ENCODE measurements around the gene STAT2.

The STAT2 gene

GRCh38 chr12:56362130-56363059 lies 2.5 kb upstream of the STAT2 start, which contains the start of gene APOF:
Gene APOF, minus strand, starts transcription at chr12:56362857. Its CDS starts 112 bp downstream, at chr12:56362745.
- TF ChIP-seq, protein P1, sequence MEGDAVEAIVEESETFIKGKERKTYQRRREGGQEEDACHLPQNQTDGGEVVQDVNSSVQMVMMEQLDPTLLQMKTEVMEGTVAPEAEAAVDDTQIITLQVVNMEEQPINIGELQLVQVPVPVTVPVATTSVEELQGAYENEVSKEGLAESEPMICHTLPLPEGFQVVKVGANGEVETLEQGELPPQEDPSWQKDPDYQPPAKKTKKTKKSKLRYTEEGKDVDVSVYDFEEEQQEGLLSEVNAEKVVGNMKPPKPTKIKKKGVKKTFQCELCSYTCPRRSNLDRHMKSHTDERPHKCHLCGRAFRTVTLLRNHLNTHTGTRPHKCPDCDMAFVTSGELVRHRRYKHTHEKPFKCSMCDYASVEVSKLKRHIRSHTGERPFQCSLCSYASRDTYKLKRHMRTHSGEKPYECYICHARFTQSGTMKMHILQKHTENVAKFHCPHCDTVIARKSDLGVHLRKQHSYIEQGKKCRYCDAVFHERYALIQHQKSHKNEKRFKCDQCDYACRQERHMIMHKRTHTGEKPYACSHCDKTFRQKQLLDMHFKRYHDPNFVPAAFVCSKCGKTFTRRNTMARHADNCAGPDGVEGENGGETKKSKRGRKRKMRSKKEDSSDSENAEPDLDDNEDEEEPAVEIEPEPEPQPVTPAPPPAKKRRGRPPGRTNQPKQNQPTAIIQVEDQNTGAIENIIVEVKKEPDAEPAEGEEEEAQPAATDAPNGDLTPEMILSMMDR (conservative IDR thresholded peaks at IDR 0.05; ENCODE audit: low read depth): no peak
- CTCF ChIA-PET: no interaction called here
- POLR2A ChIA-PET (ENCODE audit: low non-redundant PET): no interaction called here

GRCh38 chr12:56361487-56362129 lies 1.7 kb upstream of the STAT2 start:
- CTCF ChIA-PET: interaction anchor here (0.6 kb wide), 1 partner anchor 156 kb away, joined by 3 read pairs; no protein-coding TSS in a partner anchor
- TF ChIP-seq, protein P1 (conservative IDR thresholded peaks at IDR 0.05; ENCODE audit: low read depth): no peak
- no peak overlapping the region for H3K27ac ChIP-seq
- POLR2A ChIA-PET (ENCODE audit: low non-redundant PET): interaction anchor here (0.8 to 1.0 kb wide), 2 partner anchors 11 to 26 kb away, joined by 3 read pairs; no protein-coding TSS in a partner anchor
- DNase-seq (ENCODE audit: low spot score): no peak

More at GRCh38 chr12:56362130-56363059, 2.5 kb upstream of the STAT2 start, which contains the start of gene APOF:
- DNase-seq (ENCODE audit: low spot score): no peak
- no peak within 1 kb of the TSS for H3K27ac ChIP-seq

DNA sequence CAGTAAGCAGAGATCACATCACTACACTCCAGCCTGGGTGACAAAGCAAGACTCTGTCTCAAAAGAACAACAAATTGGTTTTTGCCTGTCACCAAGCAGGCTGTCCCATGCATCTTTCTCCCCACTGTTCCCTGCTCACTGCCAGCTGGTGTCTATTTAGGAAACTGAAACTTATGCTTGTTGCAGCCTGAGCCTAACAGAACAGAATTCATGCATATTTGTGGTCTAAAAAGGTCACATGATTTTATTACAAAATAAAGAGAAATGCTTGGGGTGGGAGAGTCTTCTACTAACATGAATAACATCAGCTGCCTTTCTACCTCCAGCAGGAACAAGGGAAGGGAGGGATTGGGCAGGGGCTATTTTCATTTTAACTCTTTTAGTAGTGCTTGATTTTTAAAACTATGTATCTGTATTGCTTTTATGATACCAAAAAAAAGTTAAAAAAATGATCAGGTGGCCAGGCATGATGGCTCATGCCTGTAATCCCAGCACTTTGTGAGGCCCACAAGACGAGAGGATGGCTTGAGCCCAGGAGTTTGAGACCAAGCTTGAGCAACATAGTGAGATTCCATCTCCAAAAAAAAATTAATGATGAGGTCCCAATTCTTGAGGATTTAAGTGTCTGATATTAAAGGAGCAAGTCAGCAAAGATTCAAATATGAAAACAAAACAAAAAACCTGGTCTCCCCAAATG lies 923 bp downstream of the STAT2 start:
- H3K27ac ChIP-seq: peak overlapping the region; percentile 69
- ChIA-PET CTCF (interaction anchor here (0.7 to 1.3 kb wide), 3 partner anchors 105 to 299 kb away, joined by 3 to 5 read pairs (median 4); no protein-coding TSS in a partner anchor), POLR2A (ENCODE audit: low non-redundant PET) (interaction anchor here (0.6 to 1.3 kb wide), 3 partner anchors 38 to 231 kb away, joined by 3 to 5 read pairs (median 4); partner anchors contain the start of genes ESYT1 and TIMELESS)
- TF ChIP-seq, protein P1 (conservative IDR thresholded peaks at IDR 0.05; ENCODE audit: low read depth): no peak
- DNase-seq (ENCODE audit: low spot score): peak; percentile 36

DNA sequence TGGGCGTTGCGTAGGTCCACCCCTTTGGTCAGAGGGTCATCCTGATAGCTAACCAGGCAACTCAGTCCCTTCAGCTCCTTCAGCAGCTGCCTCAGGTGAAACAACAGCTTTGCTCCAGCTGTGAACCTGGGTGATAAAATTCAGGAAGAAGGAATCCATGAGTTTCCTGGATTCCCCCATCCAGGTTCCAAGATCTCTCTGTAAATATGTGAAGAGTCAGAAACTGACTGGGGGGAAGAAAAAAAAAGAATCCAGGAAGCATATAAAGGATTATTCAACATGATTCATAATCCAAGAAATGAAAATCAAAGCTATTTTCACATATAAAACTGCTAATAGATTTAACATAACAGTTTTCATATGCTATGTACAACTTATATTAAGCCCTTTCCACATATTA lies 8.6 kb downstream of the STAT2 start:
- H3K27ac ChIP-seq: no peak overlapping the region
- POLR2A ChIA-PET (ENCODE audit: low non-redundant PET): interaction anchor here (0.6 to 0.7 kb wide), 2 partner anchors 10 to 12 kb away, joined by 3 to 5 read pairs; no protein-coding TSS in a partner anchor
- CTCF ChIA-PET: no interaction called here
- TF ChIP-seq, protein P1 (conservative IDR thresholded peaks at IDR 0.05; ENCODE audit: low read depth): no peak
- DNase-seq (ENCODE audit: low spot score): no peak

- no peak overlapping the region for H3K27ac ChIP-seq
- DNase-seq (ENCODE audit: low spot score): no peak
- TF ChIP-seq, protein P1 (conservative IDR thresholded peaks at IDR 0.05; ENCODE audit: low read depth): no peak
- ChIA-PET POLR2A (ENCODE audit: low non-redundant PET) (interaction anchor here (0.7 kb wide), 1 partner anchor 10 kb away, joined by 3 read pairs; no protein-coding TSS in a partner anchor), CTCF (interaction anchor here (0.5 to 0.6 kb wide), 2 partner anchors 16 to 32 kb away, joined by 3 read pairs; no protein-coding TSS in a partner anchor)
Observed at GRCh38 chr12:56350662-56351061, 9.2 kb downstream of the STAT2 start.
